ENCODE measurements around the gene KRTAP10-9.

GRCh38 chr21:44648557-44649311, 21.8 kb downstream of the KRTAP10-9 start:
- no peak for TF ChIP-seq RAD21 (IDR thresholded peaks at IDR 0.05; ENCODE audit: low read depth)
- TF ChIP-seq YY1 (IDR thresholded peaks at IDR 0.05; ENCODE audit: low read depth) = no peak
- no peak for TF ChIP-seq NFIC (IDR thresholded peaks at IDR 0.05)
- no peak for TF ChIP-seq REST (IDR thresholded peaks at IDR 0.05; ENCODE audit: low read depth)
- no peak for TF ChIP-seq EGR1 (IDR thresholded peaks at IDR 0.05)
- no peak for TF ChIP-seq FOXM1 (IDR thresholded peaks at IDR 0.05; ENCODE audit: borderline replicate concordance, low read depth)
- TF ChIP-seq MAX (IDR thresholded peaks at IDR 0.05) = no peak
- no peak for TF ChIP-seq USF1 (IDR thresholded peaks at IDR 0.05)
- no peak for TF ChIP-seq CEBPB (IDR thresholded peaks at IDR 0.05)
